Activated T-helper 1 cell treated with anti-CD3 and anti-CD28 coated beads, Interleukin-12 subunit alpha, Interleukin-12 subunit beta, Interleukin-2, Interleukin-4 antibody, amounts not matched to agents 30 ng/mL and 10 ng/mL and 1 ng/mL, durations not matched to agents 14 hours and 24 hours and 36 hours (primary cell): ENCODE data around the gene TP63. TPM values are rescaled to one million over a fixed set of nuclear protein-coding genes. Genes with fewer than 3 reads are reported as not detected.
A peak's percentile ranks its signal among the peaks of the same experiment; 100 is the strongest.

Experiments used
- DNase-seq: peaks from one replicate; pipeline ENCODE4 v3.0.0; 2021; ENCODE audit warnings: low spot score
- H3K27ac Mint-ChIP-seq: one replicate; pipeline ENCODE4 v1.8.0; 2021; ENCODE audit warnings: mild to moderate bottlenecking, mixed read lengths
- H3K27me3 Mint-ChIP-seq: one replicate; pipeline ENCODE4 v1.8.0; 2022; ENCODE audit warnings: mild to moderate bottlenecking, moderate library complexity, mixed read lengths; ENCODE audit not compliant: insufficient read depth
- H3K36me3 Mint-ChIP-seq: one replicate; pipeline ENCODE4 v1.8.0; 2021; ENCODE audit warnings: low read depth, mixed read lengths
- H3K4me1 Mint-ChIP-seq: one replicate; pipeline ENCODE4 v1.8.0; 2021; ENCODE audit warnings: low read depth, mixed read lengths
- H3K4me3 Mint-ChIP-seq: one replicate; pipeline ENCODE4 v1.8.0; 2021; ENCODE audit warnings: mild to moderate bottlenecking, moderate library complexity, mixed read lengths
- H3K9me3 Mint-ChIP-seq: one replicate; pipeline ENCODE4 v1.8.0; 2021; ENCODE audit warnings: mixed read lengths
- intact Hi-C: fragments of 100-400 bp; cut with micrococcal nuclease; formaldehyde crosslinking; loops from one replicate; pipeline ENCODE4 v1.15.1; 2024
- total RNA-seq: library from RNA; stranded (reverse); gene quantifications from 2 replicates; pipeline ENCODE4 v1.2.3, GENCODE V29; 2022

The TP63 gene
- total RNA-seq, 1 donor from 2014 or later, result 0.67 TPM

DNA sequence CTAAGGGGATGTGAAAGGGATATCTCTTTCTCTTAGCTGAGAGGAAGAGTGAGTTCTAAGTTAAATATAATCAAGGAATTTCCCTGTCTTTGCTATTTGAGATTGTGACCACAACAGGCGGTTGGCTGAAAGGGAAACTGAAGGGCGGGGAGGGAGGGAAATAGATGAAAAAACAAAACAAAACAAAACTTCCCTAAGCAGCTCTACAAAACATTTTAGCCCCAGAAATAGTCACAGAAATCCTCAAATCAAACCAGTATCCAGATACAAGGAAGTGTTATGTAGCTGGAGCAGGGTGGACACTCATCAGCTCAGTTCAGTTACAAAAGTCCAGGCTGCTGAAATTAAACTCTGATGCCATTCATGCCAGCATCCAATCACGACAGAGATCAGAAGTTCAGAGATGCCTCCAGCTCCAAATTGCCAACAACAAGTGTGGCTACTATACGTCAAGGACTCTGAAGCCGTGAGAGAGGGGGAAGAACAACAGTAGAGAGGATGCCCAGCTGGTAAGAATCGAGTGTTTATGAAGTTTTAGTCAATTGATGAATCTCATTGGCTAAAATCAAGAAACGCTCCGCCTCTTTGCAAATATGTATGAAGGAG is 319 bp upstream of the TP63 start:
- Mint-ChIP-seq H3K4me3 (peak overlapping the region; percentile 27), H3K4me1 (peaks cover 37% of the 10 kb centered on the region), H3K9me3 (no peaks in the 10 kb centered on the region), H3K27me3 (peaks cover 2% of the 10 kb centered on the region), H3K27ac (peak overlapping the region; percentile 20), H3K36me3 (peaks cover 2% of the 10 kb centered on the region)
- intact Hi-C loops, result loop anchor here (2.0 to 10.0 kb wide), 4 partner anchors 44 to 359 kb away; no protein-coding TSS in a partner anchor
- DNase-seq, result no peak

DNA sequence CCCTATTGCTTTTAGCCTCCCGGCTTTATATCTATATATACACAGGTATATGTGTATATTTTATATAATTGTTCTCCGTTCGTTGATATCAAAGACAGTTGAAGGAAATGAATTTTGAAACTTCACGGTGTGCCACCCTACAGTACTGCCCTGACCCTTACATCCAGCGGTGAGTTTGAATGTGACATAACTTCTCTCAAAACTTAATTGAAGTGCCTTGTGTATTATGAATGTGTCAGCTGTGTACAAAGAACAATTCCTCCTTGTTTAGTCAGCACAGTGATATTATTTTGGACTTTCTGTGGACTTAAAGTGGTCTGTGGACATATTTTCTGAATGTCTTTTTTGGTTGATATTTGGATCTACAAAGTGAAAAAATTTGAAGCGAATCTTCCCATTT is 220 bp downstream of the TP63 start:
- H3K4me1 Mint-ChIP-seq, result peaks cover 31% of the 10 kb centered on the region
- H3K4me3 Mint-ChIP-seq, result no peak overlapping the region
- peaks cover 2% of the 10 kb centered on the region for H3K36me3 Mint-ChIP-seq
- DNase-seq, result no peak
- no peak overlapping the region for H3K27ac Mint-ChIP-seq
- H3K9me3 Mint-ChIP-seq, result no peaks in the 10 kb centered on the region
- H3K27me3 Mint-ChIP-seq, result peaks cover 2% of the 10 kb centered on the region
- intact Hi-C loops, result loop anchor here (2.0 to 10.0 kb wide), 4 partner anchors 44 to 359 kb away; no protein-coding TSS in a partner anchor

DNA sequence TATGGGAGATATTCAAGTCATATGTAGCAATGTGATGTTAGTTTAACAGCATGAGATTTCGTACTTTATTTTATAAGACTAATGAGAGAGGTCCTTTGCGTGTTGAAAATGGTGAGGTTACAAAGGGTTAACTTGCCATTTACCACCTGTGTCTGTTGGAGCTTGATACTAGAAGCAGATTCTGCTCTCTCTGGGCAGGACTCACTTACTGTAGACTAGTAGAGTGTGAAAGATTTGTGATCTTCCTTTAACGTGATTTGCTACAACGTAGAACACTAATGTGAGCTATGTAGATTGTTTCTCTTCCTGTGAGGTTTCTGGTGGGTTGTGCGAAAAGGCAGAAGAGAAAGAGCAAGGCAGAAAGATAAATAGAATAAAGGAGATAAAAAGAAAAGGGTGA is 1.1 kb downstream of the TP63 start:
- no peak for DNase-seq
- no peaks in the 10 kb centered on the region for H3K9me3 Mint-ChIP-seq
- peaks cover 2% of the 10 kb centered on the region for H3K27me3 Mint-ChIP-seq
- intact Hi-C loops, result loop anchor here (5.0 to 10.0 kb wide), 3 partner anchors 45 to 360 kb away; no protein-coding TSS in a partner anchor
- no peak overlapping the region for H3K4me3 Mint-ChIP-seq
- peaks cover 2% of the 10 kb centered on the region for H3K36me3 Mint-ChIP-seq
- no peak overlapping the region for H3K27ac Mint-ChIP-seq
- peaks cover 27% of the 10 kb centered on the region for H3K4me1 Mint-ChIP-seq

DNA sequence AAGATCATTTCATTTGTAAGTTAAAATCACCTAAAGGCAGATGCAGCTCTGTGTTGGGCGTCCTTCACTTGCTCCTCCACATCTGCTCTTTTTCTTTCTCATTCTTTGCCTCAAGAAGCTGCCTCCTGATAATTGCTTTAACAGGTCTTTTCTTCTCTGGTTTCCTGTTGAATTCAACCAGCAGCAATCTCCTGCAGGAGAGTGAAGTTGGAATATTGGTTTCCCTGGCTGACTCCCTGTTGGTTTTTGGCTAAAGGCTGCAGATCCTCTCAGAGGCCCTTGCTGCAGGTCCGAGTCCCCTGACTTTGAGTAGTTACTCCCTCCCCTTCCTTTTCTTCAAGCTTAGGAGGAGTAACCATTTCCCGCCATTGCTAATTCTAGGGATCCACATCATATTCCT is 4.2 kb downstream of the TP63 start:
- H3K27me3 Mint-ChIP-seq, result peaks cover 2% of the 10 kb centered on the region
- H3K4me1 Mint-ChIP-seq, result peaks cover 22% of the 10 kb centered on the region
- no peaks in the 10 kb centered on the region for H3K9me3 Mint-ChIP-seq

GRCh38 chr3:189636048-189636447 is 4.9 kb downstream of the TP63 start:
- no peak for DNase-seq
- H3K27ac Mint-ChIP-seq, result no peak overlapping the region
- peaks cover 15% of the 10 kb centered on the region for H3K4me1 Mint-ChIP-seq
- intact Hi-C loops, result loop anchor here (10.0 kb wide), 1 partner anchor 309 kb away; no protein-coding TSS in a partner anchor
- peaks cover 2% of the 10 kb centered on the region for H3K36me3 Mint-ChIP-seq
- H3K4me3 Mint-ChIP-seq, result no peak overlapping the region
- no peaks in the 10 kb centered on the region for H3K9me3 Mint-ChIP-seq
- peaks cover 7% of the 10 kb centered on the region for H3K27me3 Mint-ChIP-seq

More for the DNA sequence above, 4.2 kb downstream of the TP63 start:
- Mint-ChIP-seq H3K4me3 (no peak overlapping the region), H3K27ac (no peak overlapping the region), H3K36me3 (peaks cover 2% of the 10 kb centered on the region)
- no peak for DNase-seq
- intact Hi-C loops, result loop anchor here (10.0 kb wide), 1 partner anchor 309 kb away; no protein-coding TSS in a partner anchor

DNA sequence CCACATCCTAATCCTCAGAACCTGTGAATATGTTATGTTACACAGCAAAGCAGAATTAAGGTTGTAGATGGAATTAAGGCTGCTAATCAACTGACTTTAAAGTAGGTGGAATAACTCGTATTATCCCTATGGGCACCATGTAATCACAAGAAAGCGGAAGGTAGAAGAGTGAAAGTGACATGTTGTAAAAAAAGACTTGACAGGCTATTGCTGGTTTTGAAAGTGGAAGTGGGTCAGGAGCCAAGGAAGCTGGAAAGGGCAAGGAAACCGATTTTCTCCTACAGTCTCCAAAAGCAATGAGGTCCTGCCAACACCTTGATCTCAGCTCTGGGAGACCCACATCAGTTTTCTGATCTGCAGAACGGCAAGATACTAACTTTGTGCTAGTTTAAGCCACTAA is 6.6 kb downstream of the TP63 start:
- Mint-ChIP-seq H3K27me3 (peaks cover 7% of the 10 kb centered on the region), H3K36me3 (no peaks in the 10 kb centered on the region), H3K9me3 (no peaks in the 10 kb centered on the region), H3K4me3 (no peak overlapping the region), H3K4me1 (peaks cover under 1% of the 10 kb centered on the region), H3K27ac (no peak overlapping the region)
- DNase-seq, result no peak
- intact Hi-C loops, result loop anchor here (10.0 kb wide), 1 partner anchor 307 kb away; no protein-coding TSS in a partner anchor

DNA sequence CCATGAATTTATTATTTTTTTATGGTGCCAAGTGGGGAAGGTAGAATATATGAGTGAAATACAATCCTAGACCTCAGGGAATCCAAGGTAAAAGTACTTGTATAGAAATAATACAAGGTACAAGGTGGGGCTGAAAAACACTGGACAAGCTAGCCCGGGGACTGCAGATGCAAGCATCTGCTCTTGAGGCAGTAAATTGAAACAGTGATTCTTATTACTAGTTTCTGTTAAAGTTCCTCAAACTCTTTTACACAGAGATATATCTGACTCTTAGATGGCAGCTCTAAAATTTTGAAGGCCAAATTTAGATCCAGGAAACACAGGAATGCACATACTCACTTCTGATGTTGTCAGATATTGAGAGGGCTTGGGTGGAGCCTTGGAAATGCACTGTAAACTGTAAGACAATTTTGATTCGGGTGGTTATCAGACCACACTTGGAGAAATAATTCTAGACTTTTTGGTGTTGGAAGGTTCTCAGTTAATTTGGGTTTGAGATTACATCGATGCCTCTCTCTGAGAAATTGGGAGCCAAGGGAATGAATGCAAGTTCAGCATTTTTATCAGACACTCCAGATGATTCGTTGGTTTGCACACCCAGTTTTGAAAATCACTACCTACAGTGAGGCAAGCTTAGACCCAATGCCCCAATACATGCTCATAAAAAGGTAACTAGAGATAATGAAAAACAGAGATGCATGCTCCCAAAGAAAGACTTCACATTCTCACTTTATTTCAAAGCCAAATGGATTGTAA is 7.3 kb downstream of the TP63 start:
- intact Hi-C loops, result loop anchor here (10.0 kb wide), 1 partner anchor 306 kb away; no protein-coding TSS in a partner anchor
- no peak for DNase-seq
- Mint-ChIP-seq H3K27ac (no peak overlapping the region), H3K4me3 (no peak overlapping the region), H3K4me1 (no peaks in the 10 kb centered on the region), H3K36me3 (no peaks in the 10 kb centered on the region), H3K9me3 (no peaks in the 10 kb centered on the region), H3K27me3 (peaks cover 7% of the 10 kb centered on the region)

GRCh38 chr3:189641776-189642175 is 10.6 kb downstream of the TP63 start:
- DNase-seq, result no peak
- no peaks in the 10 kb centered on the region for H3K9me3 Mint-ChIP-seq

DNA sequence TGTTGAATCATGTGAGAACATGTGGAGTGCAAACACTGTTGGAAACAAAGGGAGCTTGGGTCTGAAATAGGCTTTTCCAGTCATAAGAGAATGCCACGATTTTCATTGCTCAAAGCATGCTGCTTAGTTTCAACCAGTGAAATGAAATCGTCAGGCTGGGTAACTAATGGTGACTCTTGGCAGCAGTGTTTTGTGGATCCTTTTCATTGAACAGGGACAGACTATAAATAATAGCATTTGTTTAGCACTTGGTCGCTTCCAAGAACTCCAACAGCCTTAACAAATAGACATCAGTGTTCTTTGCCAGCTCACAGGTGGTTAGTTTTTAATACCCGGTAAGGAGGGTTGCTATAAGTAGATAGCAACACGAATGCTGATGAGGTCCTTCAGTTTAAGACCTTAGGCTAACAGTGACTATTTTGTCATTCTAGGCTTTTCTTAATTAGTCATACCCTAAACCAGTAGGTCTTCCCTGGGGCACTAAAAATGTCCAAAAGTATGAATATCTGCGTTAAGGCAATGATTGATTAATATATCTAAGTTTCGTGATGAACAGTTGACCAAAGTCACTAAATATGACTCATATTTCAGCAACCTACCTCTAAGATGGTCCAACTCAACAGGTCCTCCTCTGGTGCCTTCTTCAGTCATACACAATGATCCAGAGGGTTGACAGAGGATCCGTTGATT is 15.8 kb downstream of the TP63 start:
- no peak overlapping the region for H3K27ac Mint-ChIP-seq
- intact Hi-C loops, result no loop called here
- H3K4me1 Mint-ChIP-seq, result no peaks in the 10 kb centered on the region
- peaks cover 8% of the 10 kb centered on the region for H3K9me3 Mint-ChIP-seq
- no peaks in the 10 kb centered on the region for H3K36me3 Mint-ChIP-seq
- DNase-seq, result no peak
- H3K4me3 Mint-ChIP-seq, result no peak overlapping the region
- H3K27me3 Mint-ChIP-seq, result no peaks in the 10 kb centered on the region

More at GRCh38 chr3:189641776-189642175, 10.6 kb downstream of the TP63 start:
- H3K27ac Mint-ChIP-seq, result no peak overlapping the region
- no peaks in the 10 kb centered on the region for H3K4me1 Mint-ChIP-seq
- no peak overlapping the region for H3K4me3 Mint-ChIP-seq
- intact Hi-C loops, result no loop called here
- H3K36me3 Mint-ChIP-seq, result no peaks in the 10 kb centered on the region
- H3K27me3 Mint-ChIP-seq, result peaks cover 4% of the 10 kb centered on the region

DNA sequence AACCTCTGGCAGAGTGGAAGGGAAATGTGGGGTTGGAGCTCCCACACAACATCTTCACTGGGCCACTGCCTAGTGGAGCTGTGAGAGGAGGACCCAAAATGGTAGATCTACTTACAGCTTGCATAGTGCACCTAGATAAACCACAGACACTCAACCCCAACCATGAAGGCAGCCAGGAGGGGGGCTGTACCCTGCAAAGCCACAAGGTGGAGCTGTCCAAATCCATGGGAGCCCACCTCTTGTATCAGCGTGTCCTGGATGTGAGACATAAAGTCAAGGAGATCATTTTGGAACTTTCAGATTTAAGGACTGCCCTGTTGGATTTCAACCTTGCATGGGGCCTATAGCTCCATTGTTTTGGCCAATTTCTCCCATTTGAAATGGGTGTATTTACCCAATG is 20.9 kb downstream of the TP63 start:
- intact Hi-C loops, result no loop called here
- DNase-seq, result no peak
- H3K4me3 Mint-ChIP-seq, result no peak overlapping the region
- H3K4me1 Mint-ChIP-seq, result no peaks in the 10 kb centered on the region
- no peak overlapping the region for H3K27ac Mint-ChIP-seq
- peaks cover 14% of the 10 kb centered on the region for H3K9me3 Mint-ChIP-seq
- no peaks in the 10 kb centered on the region for H3K36me3 Mint-ChIP-seq
- no peaks in the 10 kb centered on the region for H3K27me3 Mint-ChIP-seq

DNA sequence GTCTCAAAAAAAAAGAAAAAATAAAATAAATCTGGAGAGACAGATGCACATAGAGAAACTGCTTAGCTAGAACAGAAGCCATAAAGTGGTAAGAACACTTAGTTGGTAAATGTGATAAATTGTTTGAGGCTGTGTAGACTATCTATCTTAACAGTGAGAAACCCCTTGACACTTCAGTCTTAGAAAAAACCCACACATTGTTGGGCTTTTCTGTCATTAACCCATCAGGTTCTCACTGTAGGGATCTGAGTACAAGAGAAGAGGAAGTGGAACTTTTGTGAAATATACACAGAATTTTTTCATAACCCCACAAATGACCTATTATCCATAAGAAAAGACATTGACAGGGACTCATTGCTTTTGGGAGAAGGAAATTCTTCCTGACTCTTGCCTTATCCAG is 24.4 kb downstream of the TP63 start:
- no peak overlapping the region for H3K4me3 Mint-ChIP-seq
- H3K4me1 Mint-ChIP-seq, result no peaks in the 10 kb centered on the region
- DNase-seq, result no peak
- no peaks in the 10 kb centered on the region for H3K36me3 Mint-ChIP-seq
- H3K9me3 Mint-ChIP-seq, result peaks cover 8% of the 10 kb centered on the region
- no peak overlapping the region for H3K27ac Mint-ChIP-seq
- intact Hi-C loops, result no loop called here
- H3K27me3 Mint-ChIP-seq, result no peaks in the 10 kb centered on the region

- H3K36me3 Mint-ChIP-seq, result no peaks in the 10 kb centered on the region
- peaks cover 2% of the 10 kb centered on the region for H3K27me3 Mint-ChIP-seq
Measured at GRCh38 chr3:189659571-189659970, 28.4 kb downstream of the TP63 start.

DNA sequence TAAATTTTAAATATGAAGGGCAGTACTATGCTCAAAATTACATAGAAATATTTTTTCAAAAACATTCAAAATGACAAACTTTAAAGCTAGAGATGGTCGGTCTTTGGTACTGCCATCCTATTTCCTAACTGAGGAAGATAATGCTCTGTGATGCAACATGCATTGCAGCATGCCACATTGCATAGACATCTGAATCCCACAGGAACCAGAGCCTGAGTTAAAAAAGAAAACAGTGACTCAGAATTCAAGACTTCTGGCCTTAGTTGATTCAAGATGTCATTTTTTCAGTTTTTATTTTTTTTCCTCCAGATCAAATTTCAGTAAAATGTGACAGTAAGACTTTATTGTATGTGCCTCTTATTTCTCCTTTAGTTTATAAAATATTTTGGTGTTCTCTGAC is 33.1 kb downstream of the TP63 start:
- H3K9me3 Mint-ChIP-seq, result no peaks in the 10 kb centered on the region
- no peaks in the 10 kb centered on the region for H3K4me1 Mint-ChIP-seq

More at GRCh38 chr3:189659571-189659970, 28.4 kb downstream of the TP63 start:
- no peak for DNase-seq
- H3K9me3 Mint-ChIP-seq, result peaks cover 6% of the 10 kb centered on the region
- no peak overlapping the region for H3K4me3 Mint-ChIP-seq
- H3K4me1 Mint-ChIP-seq, result no peaks in the 10 kb centered on the region
- no peak overlapping the region for H3K27ac Mint-ChIP-seq
- intact Hi-C loops, result no loop called here

More for the DNA sequence above, 33.1 kb downstream of the TP63 start:
- DNase-seq, result no peak
- intact Hi-C loops, result no loop called here
- Mint-ChIP-seq H3K4me3 (no peak overlapping the region), H3K36me3 (no peaks in the 10 kb centered on the region), H3K27ac (no peak overlapping the region), H3K27me3 (peaks cover 2% of the 10 kb centered on the region)
